Renal cortical epithelial cell (primary cell): ENCODE measurements around the gene CD8A. TPM values are rescaled to one million over a fixed set of nuclear protein-coding genes. Genes with fewer than 3 reads are reported as not detected.
"Not testable (repeated sequence)": the region's sequence is repeated elsewhere in the genome, so short reads cannot be mapped to it uniquely, and the experiment has no call there.

Experiments used
- DNase-seq: peaks from one replicate; pipeline ENCODE4 v3.0.0-alpha.2; 2011; ENCODE audit warnings: low read depth
- total RNA-seq: library from RNA; depleted of rRNA; stranded (reverse); fragments of >200 nt; gene quantifications from 2 replicates; pipeline ENCODE4 v1.2.3, GENCODE V29; 2014

The CD8A gene
- total RNA-seq, 1 donor from 2014 or later: not detected

- no peak for DNase-seq
Measured at GRCh38 chr2:86776532-86776931, 14.2 kb downstream of the CD8A start.

GRCh38 chr2:86775338-86775737, 15.4 kb downstream of the CD8A start:
- DNase-seq: no peak

- DNase-seq: no peak
Measured at GRCh38 chr2:86774862-86775261, 15.9 kb downstream of the CD8A start.

GRCh38 chr2:86772611-86773010, 18.1 kb downstream of the CD8A start:
- DNase-seq: no peak

- DNase-seq: no peak
Measured at GRCh38 chr2:86770816-86771301, 19.9 kb downstream of the CD8A start.

- no peak for DNase-seq
Measured at GRCh38 chr2:86769838-86770237, 20.9 kb downstream of the CD8A start.

- DNase-seq: no peak
Measured at GRCh38 chr2:86768189-86768949, 22.3 kb downstream of the CD8A start.

GRCh38 chr2:86765310-86765695, 25.4 kb downstream of the CD8A start:
- DNase-seq: no peak

- DNase-seq: peak; percentile 54
Measured at GRCh38 chr2:86764661-86765309, 25.9 kb downstream of the CD8A start.

- no peak for DNase-seq
Measured at GRCh38 chr2:86760371-86760770, 30.3 kb downstream of the CD8A start.

GRCh38 chr2:86758405-86758804, 32.3 kb downstream of the CD8A start:
- no peak for DNase-seq

- DNase-seq: no peak
Measured at GRCh38 chr2:86753606-86754005, 37.1 kb downstream of the CD8A start.

GRCh38 chr2:86752934-86753333, 37.8 kb downstream of the CD8A start:
- no peak for DNase-seq

- DNase-seq: no peak
Measured at GRCh38 chr2:86751778-86752177, 38.9 kb downstream of the CD8A start.

- DNase-seq: peak; percentile 51
Measured at GRCh38 chr2:86750240-86750839, 40.4 kb downstream of the CD8A start.

GRCh38 chr2:86747711-86748639, 42.7 kb downstream of the CD8A start:
- peak; percentile 88 for DNase-seq

- DNase-seq: no peak
Measured at GRCh38 chr2:86746939-86747338, 43.8 kb downstream of the CD8A start.

- no peak for DNase-seq
Measured at GRCh38 chr2:86744152-86744551, 46.6 kb downstream of the CD8A start.

GRCh38 chr2:86741889-86742498, 48.7 kb downstream of the CD8A start:
- not testable (repeated sequence) for DNase-seq

- not testable (repeated sequence) for DNase-seq
Measured at GRCh38 chr2:86739889-86740288, 50.8 kb downstream of the CD8A start.

GRCh38 chr2:86739485-86739884, 51.2 kb downstream of the CD8A start:
- not testable (repeated sequence) for DNase-seq
